ENCODE results near the gene FRMD8.
A peak's percentile ranks its signal among the peaks of the same experiment; 100 is the strongest.
"Not testable (repeated sequence)": the region's sequence is repeated elsewhere in the genome, so short reads cannot be mapped to it uniquely, and the experiment has no call there.

Gene FRMD8

DNA sequence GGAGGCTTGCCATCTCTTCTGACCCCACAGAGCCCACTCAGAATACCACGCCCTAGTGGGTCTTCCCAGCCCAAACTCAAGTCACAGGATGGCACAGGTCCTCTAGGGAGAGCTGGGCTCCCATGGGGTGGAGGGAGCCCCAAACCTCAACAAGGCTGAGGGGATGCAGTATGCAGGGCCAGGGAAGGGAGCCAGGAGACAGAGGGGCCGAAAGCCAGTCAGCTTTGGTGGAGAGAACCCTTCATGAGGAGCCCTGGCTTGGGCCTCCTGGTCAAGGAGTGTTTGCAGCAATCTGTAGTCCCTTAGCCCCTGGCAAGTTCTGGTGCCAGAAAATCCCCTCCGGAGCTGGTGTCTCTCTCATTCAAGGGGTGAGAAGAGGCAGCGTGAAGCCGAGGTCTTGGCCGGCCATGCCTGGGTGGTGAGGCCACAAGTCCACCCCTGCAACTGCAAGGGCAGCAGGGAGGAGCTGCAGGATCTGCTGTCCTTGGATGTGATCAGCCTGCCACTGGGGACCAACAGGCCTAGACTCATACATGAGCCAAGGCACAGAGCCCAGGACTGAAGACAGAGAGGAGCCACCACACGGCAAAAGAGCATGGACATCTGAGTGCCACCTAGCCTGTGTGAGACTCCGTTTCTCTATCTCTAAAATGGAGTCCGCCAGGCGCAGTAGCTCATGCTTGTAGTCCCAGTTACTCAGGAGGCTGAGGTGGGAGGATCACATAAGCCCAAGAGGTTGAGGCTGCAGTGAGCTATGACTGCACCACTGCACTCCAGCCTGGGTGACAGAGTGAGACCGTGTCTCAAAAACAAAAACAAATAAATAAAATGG lies 60.2 kb downstream of the FRMD8 start:
- H3K9me3 Mint-ChIP-seq = no peaks in the 10 kb centered on the region
- H3K4me3 Mint-ChIP-seq = no peak overlapping the region
- no peak overlapping the region for H3K27ac Mint-ChIP-seq
- DNase-seq = no peak
- H3K36me3 Mint-ChIP-seq (ENCODE audit: low read depth) = peaks cover 11% of the 10 kb centered on the region
- ATAC-seq = peak; percentile 12
- peaks cover 39% of the 10 kb centered on the region for H3K4me1 Mint-ChIP-seq
- no peaks in the 10 kb centered on the region for H3K27me3 Mint-ChIP-seq

DNA sequence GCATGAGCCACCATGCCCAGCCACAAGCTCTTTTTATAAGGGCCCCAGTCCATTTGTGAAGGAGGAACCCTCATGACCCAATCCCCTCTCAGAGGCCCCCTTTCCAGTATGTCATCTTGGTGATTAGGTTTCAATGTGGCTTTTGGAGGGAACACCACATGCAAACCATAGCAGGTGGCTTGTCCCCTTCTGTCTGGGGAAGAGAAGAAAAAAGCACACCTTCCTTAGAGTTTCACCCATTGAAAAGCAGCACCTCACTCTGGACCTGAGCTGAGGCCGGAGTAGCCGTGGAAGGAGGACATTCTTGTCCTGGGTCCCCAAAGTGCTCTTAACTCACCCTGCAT lies 61.6 kb downstream of the FRMD8 start:
- ATAC-seq (no peak), DNase-seq (no peak)
- peaks cover 6% of the 10 kb centered on the region for H3K36me3 Mint-ChIP-seq (ENCODE audit: low read depth)
- H3K4me1 Mint-ChIP-seq = peaks cover 31% of the 10 kb centered on the region
- H3K27me3 Mint-ChIP-seq = no peaks in the 10 kb centered on the region
- H3K4me3 Mint-ChIP-seq = no peak overlapping the region
- no peak overlapping the region for H3K27ac Mint-ChIP-seq
- no peaks in the 10 kb centered on the region for H3K9me3 Mint-ChIP-seq

DNA sequence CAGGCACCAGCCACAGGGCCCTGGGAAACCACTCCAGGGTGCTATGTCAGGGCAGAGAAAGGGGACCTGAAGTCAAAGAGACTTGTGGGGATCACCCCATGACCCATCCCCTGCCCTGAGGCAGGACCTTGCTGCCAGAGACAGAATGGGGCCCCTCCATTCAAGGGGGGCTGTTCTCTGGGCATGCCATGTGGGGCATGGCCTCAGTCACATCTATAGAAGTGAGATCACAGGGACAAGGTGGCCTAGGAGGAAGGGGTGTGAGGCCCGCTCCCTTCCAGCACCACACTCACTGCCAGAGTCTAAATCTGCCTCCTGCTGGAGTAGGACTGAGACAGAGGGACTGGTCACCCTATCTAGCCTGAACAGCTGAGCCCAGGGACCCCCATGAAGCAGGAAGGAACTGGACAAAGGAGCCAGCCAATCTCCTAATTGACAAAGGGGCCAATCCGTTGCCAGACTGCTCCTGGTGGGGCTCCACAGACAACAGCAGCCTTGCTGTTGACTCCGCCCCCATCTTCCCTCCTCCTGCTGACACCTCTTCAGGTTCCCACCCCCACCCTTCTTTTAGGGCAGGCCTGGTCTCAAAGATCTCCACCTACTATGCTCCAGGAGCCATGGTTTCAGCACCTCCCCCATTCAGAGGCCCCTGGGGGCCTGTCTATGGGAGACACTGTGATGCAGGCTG lies 62.1 kb downstream of the FRMD8 start:
- Mint-ChIP-seq H3K9me3 (no peaks in the 10 kb centered on the region), H3K27me3 (no peaks in the 10 kb centered on the region), H3K36me3 (ENCODE audit: low read depth) (peaks cover 4% of the 10 kb centered on the region), H3K27ac (no peak overlapping the region), H3K4me1 (peaks cover 30% of the 10 kb centered on the region), H3K4me3 (no peak overlapping the region)
- DNase-seq = no peak
- ATAC-seq = peak; percentile 13

DNA sequence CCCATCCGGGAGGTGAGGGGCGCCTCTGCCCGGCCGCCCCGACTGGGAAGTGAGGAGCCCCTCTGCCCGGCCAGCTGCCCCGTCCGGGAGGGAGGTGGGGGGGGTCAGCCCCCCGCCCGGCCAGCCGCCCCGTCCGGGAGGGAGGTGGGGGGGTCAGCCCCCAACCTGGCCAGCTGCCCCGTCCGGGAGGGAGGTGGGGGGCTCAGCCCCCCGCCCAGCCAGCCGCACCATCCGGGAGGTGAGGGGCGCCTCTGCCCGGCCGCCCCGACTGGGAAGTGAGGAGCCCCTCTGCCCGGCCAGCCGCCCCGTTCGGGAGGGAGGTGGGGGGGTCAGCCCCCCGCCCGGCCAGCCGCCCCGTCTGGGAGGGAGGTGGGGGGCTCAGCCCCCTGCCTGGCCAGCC lies 64.9 kb downstream of the FRMD8 start:
- H3K4me3 Mint-ChIP-seq; H3K36me3 Mint-ChIP-seq (ENCODE audit: low read depth); H3K27ac Mint-ChIP-seq; DNase-seq; H3K9me3 Mint-ChIP-seq; ATAC-seq; H3K27me3 Mint-ChIP-seq: not testable (repeated sequence)
- H3K4me1 Mint-ChIP-seq = peaks cover 42% of the 10 kb centered on the region

DNA sequence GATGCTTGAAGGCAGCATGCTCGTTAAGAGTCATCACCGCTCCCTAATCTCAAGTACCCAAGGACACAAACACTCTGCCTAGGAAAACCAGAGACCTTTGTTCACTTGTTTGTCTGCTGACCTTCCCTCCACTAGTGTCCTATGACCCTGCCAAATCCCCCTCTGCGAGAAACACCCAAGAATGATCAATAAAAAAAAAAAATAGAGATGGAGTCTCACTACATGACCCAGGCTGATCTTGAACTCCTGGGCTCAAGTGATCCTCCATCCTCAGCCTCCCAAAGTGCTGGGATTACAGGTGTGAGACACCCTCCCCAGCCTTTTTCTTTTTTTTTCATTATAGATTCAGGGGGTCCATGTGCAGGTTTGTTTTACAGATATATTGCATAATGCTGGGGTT lies 65.8 kb downstream of the FRMD8 start:
- not testable (repeated sequence) for ATAC-seq; H3K27me3 Mint-ChIP-seq; DNase-seq; H3K9me3 Mint-ChIP-seq; H3K4me3 Mint-ChIP-seq; H3K36me3 Mint-ChIP-seq (ENCODE audit: low read depth)
- H3K27ac Mint-ChIP-seq = peak overlapping the region; percentile 31
- peaks cover 47% of the 10 kb centered on the region for H3K4me1 Mint-ChIP-seq

DNA sequence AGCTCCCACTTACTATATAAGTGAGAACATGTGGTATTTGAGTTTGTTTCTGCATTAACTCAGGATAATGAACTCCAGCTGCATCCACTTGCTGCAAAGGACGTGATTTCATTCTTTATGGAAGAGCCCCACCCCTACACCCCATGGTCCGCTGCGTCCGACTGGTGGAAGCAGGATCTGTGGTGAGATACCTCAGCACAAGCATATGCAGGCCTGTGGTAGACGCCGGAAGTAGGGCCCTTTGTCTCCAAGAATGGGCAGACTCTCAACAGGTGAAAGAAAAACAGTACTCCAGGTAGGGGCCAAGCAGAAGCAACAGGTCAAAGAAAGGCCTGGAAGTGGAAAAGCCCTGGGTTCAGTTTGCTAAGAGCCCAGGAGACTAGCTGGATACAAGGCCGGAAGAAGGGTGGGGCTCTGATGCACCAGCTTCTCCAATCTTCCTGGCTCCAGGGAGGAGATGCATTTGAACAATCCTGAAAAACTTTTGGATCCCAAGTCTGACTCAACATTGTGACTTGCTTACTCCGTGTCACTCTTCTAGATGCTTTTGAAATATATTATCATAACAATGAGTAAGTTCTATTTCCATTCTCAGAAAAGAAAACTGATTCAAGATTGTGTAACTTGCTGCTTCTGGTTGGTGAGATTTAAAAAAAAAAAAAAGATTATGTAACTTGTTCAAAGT lies 66.5 kb downstream of the FRMD8 start:
- Mint-ChIP-seq H3K4me3 (peak overlapping the region; percentile 18), H3K4me1 (peaks cover 46% of the 10 kb centered on the region), H3K36me3 (ENCODE audit: low read depth) (no peaks in the 10 kb centered on the region), H3K27me3 (no peaks in the 10 kb centered on the region), H3K27ac (peak overlapping the region; percentile 33), H3K9me3 (no peaks in the 10 kb centered on the region)
- DNase-seq (no peak), ATAC-seq (no peak)

DNA sequence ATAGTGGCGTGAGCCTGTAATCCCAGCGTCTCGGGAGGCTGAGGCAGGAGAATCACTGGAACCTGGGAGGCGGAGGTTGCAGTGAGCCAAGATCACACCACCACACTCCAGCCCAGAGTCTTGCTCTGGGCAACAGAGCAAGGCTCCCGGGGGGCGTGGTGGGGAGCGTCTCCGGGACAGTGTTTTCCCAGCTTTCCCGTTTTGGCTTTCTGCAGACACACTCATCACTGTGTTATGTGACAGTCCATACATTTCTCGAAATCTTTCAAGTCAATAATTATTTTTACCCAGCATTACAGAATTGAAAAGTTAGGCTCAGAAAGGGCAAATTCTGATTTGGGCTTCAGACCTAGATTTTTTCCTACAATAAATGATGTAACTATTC lies 67.9 kb downstream of the FRMD8 start:
- DNase-seq (no peak), ATAC-seq (no peak)
- Mint-ChIP-seq H3K27me3 (no peaks in the 10 kb centered on the region), H3K27ac (peak overlapping the region; percentile 90), H3K4me1 (peaks cover 38% of the 10 kb centered on the region), H3K9me3 (no peaks in the 10 kb centered on the region), H3K36me3 (ENCODE audit: low read depth) (no peaks in the 10 kb centered on the region), H3K4me3 (peak overlapping the region; percentile 90)

DNA sequence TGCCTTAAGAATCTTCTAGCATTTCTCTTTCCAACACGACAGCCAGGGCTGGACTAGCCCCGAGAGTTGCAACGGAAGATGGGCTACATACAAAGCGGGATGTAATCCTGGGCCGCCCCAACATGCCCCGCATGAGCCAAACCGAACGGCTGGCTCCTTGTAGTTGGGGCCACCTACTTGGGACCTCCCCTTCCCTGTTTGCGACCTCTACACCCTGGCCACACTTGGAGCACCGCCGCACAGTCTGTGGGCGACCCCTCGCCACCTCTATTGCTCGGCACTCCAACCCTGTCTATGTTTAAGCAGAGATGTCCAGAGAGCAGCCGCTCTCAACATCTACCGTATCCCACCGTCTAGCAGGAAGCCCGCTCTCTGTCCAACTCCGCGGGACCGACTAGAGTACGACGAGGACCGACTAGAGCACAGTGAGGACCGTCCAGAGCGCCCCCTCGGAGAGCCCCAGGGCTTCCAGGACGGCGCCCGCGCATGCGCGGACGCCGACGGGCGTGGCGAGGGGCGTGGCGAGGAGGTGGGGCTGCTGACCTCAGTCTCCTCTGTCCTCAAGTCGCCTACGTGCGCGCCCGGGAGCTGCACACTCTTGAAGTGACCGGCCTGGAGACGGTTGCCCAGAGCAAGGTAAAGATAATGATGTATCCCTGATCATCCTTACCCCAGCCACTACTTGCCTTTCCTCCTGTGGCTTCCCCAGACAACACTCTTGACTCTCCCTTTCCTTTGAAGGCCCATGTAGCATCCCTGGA lies 68.4 kb downstream of the FRMD8 start:
- H3K4me3 Mint-ChIP-seq = peak overlapping the region; percentile 90

DNA sequence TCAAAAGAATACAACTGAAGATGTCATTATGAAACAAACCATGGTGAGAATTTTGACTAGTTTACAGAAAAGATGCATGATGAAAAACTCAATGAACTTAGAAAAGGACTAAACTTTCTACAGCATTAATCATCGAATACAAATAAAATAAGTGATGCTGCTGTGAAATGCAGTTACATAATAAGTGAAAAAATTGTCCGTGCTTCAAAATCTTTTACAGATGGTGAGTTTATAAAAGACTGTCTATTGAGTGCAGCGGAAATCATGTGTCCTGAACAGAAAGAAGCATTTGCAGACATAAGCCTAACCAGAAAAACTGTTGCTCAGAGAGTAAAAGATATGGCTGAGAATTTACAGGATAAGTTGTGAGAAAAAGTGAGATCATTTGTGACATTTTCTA lies 70.0 kb downstream of the FRMD8 start:
- Mint-ChIP-seq H3K36me3 (ENCODE audit: low read depth) (no peaks in the 10 kb centered on the region), H3K27me3 (no peaks in the 10 kb centered on the region), H3K9me3 (no peaks in the 10 kb centered on the region), H3K27ac (peak overlapping the region; percentile 40), H3K4me1 (peaks cover 44% of the 10 kb centered on the region), H3K4me3 (peak overlapping the region; percentile 90)
- ATAC-seq = no peak
- no peak for DNase-seq

More for the DNA sequence above, 68.4 kb downstream of the FRMD8 start:
- Mint-ChIP-seq H3K27ac (peak overlapping the region; percentile 90), H3K27me3 (no peaks in the 10 kb centered on the region), H3K4me1 (peaks cover 42% of the 10 kb centered on the region), H3K9me3 (no peaks in the 10 kb centered on the region), H3K36me3 (ENCODE audit: low read depth) (no peaks in the 10 kb centered on the region)
- ATAC-seq (peak; percentile 96), DNase-seq (peak; percentile 92)

DNA sequence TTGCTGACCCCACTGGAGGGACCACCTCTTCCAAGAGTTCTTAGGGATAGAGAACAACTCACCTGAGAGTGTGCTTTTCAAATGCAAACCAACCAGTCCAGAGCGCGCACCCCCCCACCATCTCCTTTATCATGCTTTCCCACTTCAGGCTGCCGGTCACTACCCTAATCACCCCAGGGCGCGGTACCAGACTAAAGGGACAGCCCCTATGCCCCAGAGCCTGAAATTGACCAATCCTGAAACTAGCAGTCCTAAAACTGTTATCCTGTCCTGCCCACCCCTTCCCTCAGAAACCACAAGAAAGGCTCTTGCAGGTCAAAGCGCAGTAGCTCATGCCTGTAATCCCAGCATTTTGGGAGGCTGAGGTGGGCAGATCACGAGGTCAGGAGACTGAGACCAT lies 73.1 kb downstream of the FRMD8 start:
- Mint-ChIP-seq H3K27ac (no peak overlapping the region), H3K4me3 (no peak overlapping the region), H3K36me3 (ENCODE audit: low read depth) (no peaks in the 10 kb centered on the region), H3K9me3 (no peaks in the 10 kb centered on the region), H3K4me1 (peaks cover 30% of the 10 kb centered on the region), H3K27me3 (no peaks in the 10 kb centered on the region)
- DNase-seq (no peak), ATAC-seq (no peak)

Measured in activated naive CD8-positive, alpha-beta T cell treated with anti-CD3 and anti-CD28 coated beads, Interleukin-2, amount 50 U/mL, for 24 hours (primary cell).